IMR-90 (cell line): Measurements from ENCODE around the gene BMPER. TPM values are rescaled to one million over a fixed set of nuclear protein-coding genes. Genes with fewer than 3 reads are reported as not detected.
A peak's percentile ranks its signal among the peaks of the same experiment; 100 is the strongest.

Experiments
- ATAC-seq: fragments of 200-7000 bp; cut with Tn5 transposase; 2 replicates; pipeline ENCODE4 v1.9.1; 2020; ENCODE audit warnings: low read depth, mild to moderate bottlenecking, moderate library complexity
- BruUV-seq: library from RNA; stranded (reverse); fragments of 400-500 nt; replicated peaks from 2 replicates; lab custom pipeline; 2021; lab: Mats Ljungman, UMichigan
- CTCF ChIA-PET: fragments of 300-600 bp; formaldehyde crosslinking; extraction: SDS; loops from one replicate; lab custom pipeline; 2021; ENCODE audit warnings: antibody characterized with exemption; lab: Yijun Ruan, JAX
- POLR2A ChIA-PET: fragments of 300-600 bp; sonication (Branson Sonifier 250); formaldehyde crosslinking; loops from one replicate; lab custom pipeline; 2022; ENCODE audit warnings: antibody characterized with exemption; ENCODE audit not compliant: unreplicated experiment; lab: Charles Lee
- DNase-seq: peaks from one replicate; pipeline ENCODE4 v3.0.0; 2013
- H2AFZ ChIP-seq: replicated peaks from 2 replicates; pipeline ENCODE3; 2013; ENCODE audit warnings: low read length, mild to moderate bottlenecking; ENCODE audit not compliant: poor library complexity
- H2AK5ac ChIP-seq: 2 replicates; pipeline ENCODE4 v1.6.1; 2013; ENCODE audit warnings: low read depth, low read length, inconsistent platforms
- H2AK9ac ChIP-seq: replicated peaks from 2 replicates; pipeline ENCODE3; 2013; ENCODE audit warnings: mild to moderate bottlenecking, low read depth, low read length, moderate library complexity; ENCODE audit not compliant: poor library complexity
- H2BK120ac ChIP-seq: 2 replicates; pipeline ENCODE4 v1.6.1; 2013; ENCODE audit warnings: low read depth, low read length, inconsistent platforms
- H2BK15ac ChIP-seq: 3 replicates; pipeline ENCODE4 v1.6.1; 2013; ENCODE audit warnings: low read depth, low read length, inconsistent platforms
- H2BK20ac ChIP-seq: 2 replicates; pipeline ENCODE4 v1.6.1; 2013; ENCODE audit warnings: low read depth, mild to moderate bottlenecking, inconsistent platforms, low read length, moderate library complexity
- H2BK5ac ChIP-seq: 2 replicates; pipeline ENCODE4 v1.6.1; 2013; ENCODE audit warnings: mild to moderate bottlenecking, low read depth, low read length, inconsistent platforms; ENCODE audit not compliant: poor library complexity, severe bottlenecking
- H3K14ac ChIP-seq: replicated peaks from 2 replicates; pipeline ENCODE4 v1.6.1; 2013; ENCODE audit warnings: low read depth, low read length, inconsistent platforms
- H3K18ac ChIP-seq: 2 replicates; pipeline ENCODE4 v1.6.1; 2013; ENCODE audit warnings: low read depth, low read length, control low read depth
- H3K23ac ChIP-seq: 2 replicates; pipeline ENCODE4 v1.6.1; 2013; ENCODE audit warnings: low read depth, low read length, inconsistent platforms
- H3K27ac ChIP-seq: 2 replicates; pipeline ENCODE4 v1.5.1; 2013; ENCODE audit warnings: mild to moderate bottlenecking, control low read depth, low read length; ENCODE audit not compliant: insufficient read depth
- H3K27me3 ChIP-seq: 2 replicates; pipeline ENCODE4 v1.6.1; 2013; ENCODE audit warnings: low read length; ENCODE audit not compliant: control insufficient read depth, insufficient read depth
- H3K36me3 ChIP-seq: 2 replicates; pipeline ENCODE4 v1.6.1; 2013; ENCODE audit warnings: low read length, mixed read lengths; ENCODE audit not compliant: control insufficient read depth, insufficient read depth
- H3K4ac ChIP-seq: 2 replicates; pipeline ENCODE4 v1.6.1; 2013; ENCODE audit warnings: low read depth, low read length, inconsistent platforms
- H3K4me1 ChIP-seq: 2 replicates; pipeline ENCODE4 v1.6.1; 2013; ENCODE audit warnings: low read length, mixed read lengths; ENCODE audit not compliant: control insufficient read depth, insufficient read depth
- H3K4me2 ChIP-seq: 2 replicates; pipeline ENCODE4 v1.6.1; 2013; ENCODE audit warnings: low read depth, mild to moderate bottlenecking, control low read depth, low read length, moderate library complexity
- H3K4me3 ChIP-seq: 2 replicates; pipeline ENCODE4 v1.5.1; 2013; ENCODE audit warnings: low read depth, mild to moderate bottlenecking, control low read depth, low read length, moderate library complexity; ENCODE audit not compliant: insufficient read depth
- H3K56ac ChIP-seq: 2 replicates; pipeline ENCODE4 v1.6.1; 2013; ENCODE audit warnings: low read length, inconsistent platforms; ENCODE audit not compliant: insufficient read depth; ENCODE audit errors: extremely low read depth
- H3K79me1 ChIP-seq, 2 experiments: 2 replicates each; pipeline ENCODE4 v1.6.1; 2013; ENCODE audit warnings: low read length in 2 of 2, inconsistent platforms in 1 of 2, low read depth in 1 of 2
- H3K9ac ChIP-seq: 2 replicates; pipeline ENCODE4 v1.6.1; 2013; ENCODE audit warnings: low read depth, low read length, control low read depth
- H3K9me1 ChIP-seq: 2 replicates; pipeline ENCODE4 v1.6.1; 2013; ENCODE audit warnings: low read length, inconsistent platforms; ENCODE audit not compliant: insufficient read depth
- H3K9me3 ChIP-seq: 2 replicates; pipeline ENCODE4 v1.6.1; 2013; ENCODE audit warnings: low read length; ENCODE audit not compliant: control insufficient read depth, insufficient read depth
- H4K20me1 ChIP-seq: 2 replicates; pipeline ENCODE4 v1.6.1; 2013; ENCODE audit warnings: low read length, inconsistent platforms; ENCODE audit not compliant: insufficient read depth
- H4K5ac ChIP-seq: 2 replicates; pipeline ENCODE4 v1.6.1; 2013; ENCODE audit warnings: mild to moderate bottlenecking, low read depth, low read length, control low read depth
- H4K8ac ChIP-seq, 2 experiments: 2 replicates each; pipeline ENCODE4 v1.6.1; 2013; ENCODE audit warnings: low read depth in 2 of 2, low read length in 2 of 2, control low read depth in 1 of 2, inconsistent platforms in 1 of 2
- H4K91ac ChIP-seq: 2 replicates; pipeline ENCODE4 v1.6.1; 2013; ENCODE audit warnings: low read depth, low read length, inconsistent platforms; ENCODE audit not compliant: insufficient read depth
- CHD1 ChIP-seq: IDR thresholded peaks from 2 replicates; pipeline ENCODE4 v1.6.1; 2012; ENCODE audit warnings: low read depth, low read length, improper control_type of control experiment
- FOS ChIP-seq: fragments of 150-350 bp; IDR thresholded peaks from 2 replicates; pipeline ENCODE4 v1.6.1; 2016; ENCODE audit warnings: low read depth, low read length
- POLR2A ChIP-seq: IDR thresholded peaks from 2 replicates; pipeline ENCODE4 v1.6.1; 2012; ENCODE audit warnings: mild to moderate bottlenecking, low read depth, low read length
- RAD21 ChIP-seq: IDR thresholded peaks from 2 replicates; pipeline ENCODE4 v1.6.1; 2012; ENCODE audit warnings: low read length, improper control_type of control experiment
- RFX5 ChIP-seq: IDR thresholded peaks from 2 replicates; pipeline ENCODE4 v1.8.0; 2012; ENCODE audit warnings: low read depth, mild to moderate bottlenecking, low read length, moderate library complexity
- WGBS, 2 experiments: methylation state at CpG; one replicate each; pipeline versions ENCODE4 v1.1.5 to v1.1.7; 2013; ENCODE audit warnings: missing lambda C conversion rate in 2 of 2; ENCODE audit not compliant: insufficient read length in 1 of 2; ENCODE audit errors: extremely low coverage in 2 of 2; 5-methylcytosine and 5-hydroxymethylcytosine counted together
- dilution Hi-C: fragments of 300-500 bp; cut with HindIII; formaldehyde crosslinking; loops from one replicate; pipeline ENCODE4 v1.14.3; 2018; ENCODE audit warnings: low sequenced_read_pairs; ENCODE audit not compliant: unreplicated experiment
- in situ Hi-C: fragments of 300-500 bp; cut with MboI; formaldehyde crosslinking; loops from 3 replicates; pipeline ENCODE4 v1.14.3; 2019; ENCODE audit warnings: low sequenced_read_pairs, inconsistent platforms, mixed read lengths
- intact Hi-C: fragments of 100-400 bp; cut with micrococcal nuclease; formaldehyde crosslinking; loops from 2 replicates; pipeline ENCODE4 v1.10.0; 2022
- polyA plus RNA-seq, 3 experiments: library from polyadenylated mRNA; depleted of rRNA; stranded (reverse); fragments of >200 nt; gene quantifications; 2 replicates each; pipeline ENCODE4 v1.2.3, GENCODE V29; 2012; ENCODE audit warnings: low replicate concordance in 1 of 3
- total RNA-seq: library from RNA; depleted of rRNA; stranded (reverse); fragments of >200 nt; gene quantifications from 2 replicates; pipeline ENCODE4 v1.2.3, GENCODE V29; 2012

The BMPER gene
- total and polyA plus RNA-seq, 2 of the 4 experiments (the other 2 are of a cell fraction) = 6.2 to 7.9 TPM

DNA sequence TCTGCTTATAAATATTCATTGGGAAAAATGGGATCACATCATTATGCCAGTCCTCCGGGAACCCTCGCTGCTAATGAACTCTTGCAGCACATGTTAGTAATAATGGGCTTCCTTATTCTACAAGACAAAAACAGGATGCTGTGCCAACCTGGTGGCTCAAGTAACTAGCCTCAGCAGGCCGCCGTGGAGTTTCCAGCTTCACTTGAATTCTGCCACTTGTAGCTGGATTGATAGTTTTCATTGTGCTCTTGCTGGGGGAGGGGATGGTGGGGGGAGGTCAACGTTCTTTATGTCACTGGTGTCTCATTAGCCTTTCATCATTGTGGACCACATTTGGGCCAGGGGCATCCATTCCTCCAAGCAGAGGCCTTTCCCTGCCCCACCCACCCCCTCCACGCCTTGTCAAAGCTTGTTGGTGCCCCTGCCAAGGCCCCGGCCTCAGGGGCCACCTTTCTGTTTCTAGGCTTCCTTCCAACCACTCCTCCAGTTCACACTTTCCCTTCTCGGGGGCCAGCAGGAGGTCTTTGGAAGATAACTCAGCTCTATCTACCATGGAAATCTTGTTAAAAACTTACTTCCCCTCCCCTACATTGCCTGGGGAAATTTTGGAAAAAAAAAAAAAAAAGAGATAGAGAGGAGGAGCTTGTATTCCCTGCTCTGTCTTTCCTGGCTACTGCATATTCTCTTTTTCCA lies 153.9 kb downstream of the BMPER start:
- in situ Hi-C loops = no loop called here
- no peak overlapping the region; the same call in 1 of the 2 replicates for H3K4me2 ChIP-seq
- H4K5ac ChIP-seq = peak overlapping the region; percentile 91
- H3K9me3 ChIP-seq = no peaks in the 10 kb centered on the region
- H2AK5ac ChIP-seq = peak overlapping the region; percentile 98
- ChIA-PET POLR2A (no interaction called here), CTCF (interaction anchor here (0.6 to 0.7 kb wide), 2 partner anchors 30 to 98 kb away, joined by 3 to 6 read pairs; no protein-coding TSS in a partner anchor)
- H2BK5ac ChIP-seq = peak overlapping the region; percentile 88
- no TSS peak for BruUV-seq
- H4K8ac ChIP-seq = peak overlapping the region; percentile 49 to 63
- no peaks in the 10 kb centered on the region for H3K27me3 ChIP-seq
- 40% methylated on average over 1 of the region's 8 CpGs; no CpG with 5 or more reads in 1 of the 2 experiments for WGBS, 2 experiments
- TF ChIP-seq CHD1 = no peak
- TF ChIP-seq RFX5 = no peak
- no peak for TF ChIP-seq FOS
- no peak for TF ChIP-seq RAD21
- TF ChIP-seq POLR2A = no peak
- peak overlapping the region; percentile 75; the same call in 1 of the 2 replicates for H2BK20ac ChIP-seq
- peak overlapping the region; percentile 46; the same call in 1 of the 2 replicates for H3K14ac ChIP-seq
- peaks cover 31% of the 10 kb centered on the region for H3K4me1 ChIP-seq
- H3K56ac ChIP-seq = 0 out of 2 replicates have a peak overlapping the region, but pooled peaks have one; percentile 17
- H2AFZ ChIP-seq = no peak overlapping the region
- intact Hi-C loops = no loop called here
- H2BK15ac ChIP-seq = peak overlapping the region; percentile 63
- peaks cover 10% of the 10 kb centered on the region for H3K9me1 ChIP-seq
- H4K91ac ChIP-seq = peak overlapping the region; percentile 56; the same call in 1 of the 2 replicates
- H3K36me3 ChIP-seq = peaks cover 5% of the 10 kb centered on the region; the same call in 1 of the 2 replicates
- peak overlapping the region; percentile 39; the same call in 1 of the 2 replicates for H3K9ac ChIP-seq
- peak overlapping the region; percentile 67 for H3K27ac ChIP-seq
- no peaks in the 10 kb centered on the region for H4K20me1 ChIP-seq
- no peak overlapping the region for H3K4me3 ChIP-seq
- no peak overlapping the region for H2AK9ac ChIP-seq
- peak overlapping the region; percentile 97 for H3K18ac ChIP-seq
- H3K23ac ChIP-seq = no peak overlapping the region
- no peak for ATAC-seq
- no peak for DNase-seq
- H3K79me1 ChIP-seq = no peaks in the 10 kb centered on the region
- dilution Hi-C loops = no loop called here
- H2BK120ac ChIP-seq = peak overlapping the region; percentile 81; the same call in 1 of the 2 replicates
- H3K4ac ChIP-seq = peak overlapping the region; percentile 77; the same call in 1 of the 2 replicates
